Calu3 (cell line): Measurements from ENCODE around the gene AGBL4. TPM values are rescaled to one million over a fixed set of nuclear protein-coding genes. Genes with fewer than 3 reads are reported as not detected.

Source experiments
- BruUV-seq: library from RNA; stranded (reverse); fragments of 400-500 nt; replicated peaks from 2 replicates; lab custom pipeline; 2021; lab: Mats Ljungman, UMichigan
- CTCF ChIA-PET: fragments of 300-600 bp; sonication (Branson Sonifier 250); formaldehyde crosslinking; loops from one replicate; lab custom pipeline; 2022; ENCODE audit warnings: antibody characterized with exemption; lab: Charles Lee
- DNase-seq: peaks from one replicate; pipeline ENCODE4 v3.0.0; 2022
- H3K27ac Mint-ChIP-seq: one replicate; pipeline ENCODE4 v1.8.0; 2022; ENCODE audit warnings: mixed read lengths; ENCODE audit not compliant: unreplicated experiment
- H3K27me3 Mint-ChIP-seq: one replicate; pipeline ENCODE4 v1.8.0; 2022; ENCODE audit warnings: mixed read lengths; ENCODE audit not compliant: unreplicated experiment
- H3K36me3 Mint-ChIP-seq: one replicate; pipeline ENCODE4 v1.8.0; 2022; ENCODE audit warnings: mild to moderate bottlenecking, moderate library complexity, mixed read lengths; ENCODE audit not compliant: insufficient read depth, unreplicated experiment
- H3K4me1 Mint-ChIP-seq: one replicate; pipeline ENCODE4 v1.8.0; 2022; ENCODE audit warnings: mild to moderate bottlenecking, low read depth, mixed read lengths; ENCODE audit not compliant: unreplicated experiment
- H3K4me3 Mint-ChIP-seq: one replicate; pipeline ENCODE4 v1.8.0; 2022; ENCODE audit warnings: mild to moderate bottlenecking, low read depth, moderate library complexity, mixed read lengths; ENCODE audit not compliant: unreplicated experiment
- H3K9me3 Mint-ChIP-seq: one replicate; pipeline ENCODE4 v1.8.0; 2022; ENCODE audit warnings: low read depth, mixed read lengths; ENCODE audit not compliant: unreplicated experiment
- intact Hi-C: fragments of 100-400 bp; cut with micrococcal nuclease; formaldehyde crosslinking; loops from one replicate; pipeline ENCODE4 v1.10.0; 2022; ENCODE audit not compliant: unreplicated experiment
- total RNA-seq: library from RNA; stranded (reverse); gene quantifications from 2 replicates; pipeline ENCODE4 v1.2.3, GENCODE V29; 2022
- TF ChIP-seq, protein P1 (sequence below): fragments of 200-600 bp; IDR thresholded peaks from one replicate; pipeline ENCODE4 v1.8.0; 2022; ENCODE audit warnings: antibody characterized with exemption; ENCODE audit not compliant: unreplicated experiment

Gene AGBL4
- total RNA-seq, 1 experiment from 2014 or later, result not detected

DNA sequence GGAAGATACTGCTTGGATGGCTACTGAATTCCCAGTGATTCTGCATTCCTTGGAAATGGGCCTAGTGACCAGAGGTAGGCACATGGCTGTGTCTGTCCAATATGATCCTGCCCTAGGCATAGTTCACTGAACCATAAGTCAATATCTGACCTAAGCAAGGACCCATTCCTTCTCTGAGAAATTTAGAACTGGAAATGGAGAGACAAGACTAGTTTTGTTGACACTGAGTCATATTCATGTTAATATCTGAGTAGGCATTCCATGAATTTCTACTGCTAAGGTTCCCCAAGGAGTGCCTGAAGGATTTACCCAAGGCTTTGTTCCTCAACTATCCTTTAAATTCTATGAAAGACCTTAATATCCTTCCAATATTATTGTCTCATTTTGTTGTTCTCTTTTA, 917.3 kb downstream of the AGBL4 start:
- peaks cover 15% of the 10 kb centered on the region for H3K9me3 Mint-ChIP-seq
- intact Hi-C loops, result no loop called here
- no TSS peak for BruUV-seq
- H3K4me1 Mint-ChIP-seq, result peaks cover 56% of the 10 kb centered on the region
- H3K4me3 Mint-ChIP-seq, result no peak overlapping the region
- CTCF ChIA-PET, result no interaction called here
- no peaks in the 10 kb centered on the region for H3K36me3 Mint-ChIP-seq
- TF ChIP-seq, protein P1, sequence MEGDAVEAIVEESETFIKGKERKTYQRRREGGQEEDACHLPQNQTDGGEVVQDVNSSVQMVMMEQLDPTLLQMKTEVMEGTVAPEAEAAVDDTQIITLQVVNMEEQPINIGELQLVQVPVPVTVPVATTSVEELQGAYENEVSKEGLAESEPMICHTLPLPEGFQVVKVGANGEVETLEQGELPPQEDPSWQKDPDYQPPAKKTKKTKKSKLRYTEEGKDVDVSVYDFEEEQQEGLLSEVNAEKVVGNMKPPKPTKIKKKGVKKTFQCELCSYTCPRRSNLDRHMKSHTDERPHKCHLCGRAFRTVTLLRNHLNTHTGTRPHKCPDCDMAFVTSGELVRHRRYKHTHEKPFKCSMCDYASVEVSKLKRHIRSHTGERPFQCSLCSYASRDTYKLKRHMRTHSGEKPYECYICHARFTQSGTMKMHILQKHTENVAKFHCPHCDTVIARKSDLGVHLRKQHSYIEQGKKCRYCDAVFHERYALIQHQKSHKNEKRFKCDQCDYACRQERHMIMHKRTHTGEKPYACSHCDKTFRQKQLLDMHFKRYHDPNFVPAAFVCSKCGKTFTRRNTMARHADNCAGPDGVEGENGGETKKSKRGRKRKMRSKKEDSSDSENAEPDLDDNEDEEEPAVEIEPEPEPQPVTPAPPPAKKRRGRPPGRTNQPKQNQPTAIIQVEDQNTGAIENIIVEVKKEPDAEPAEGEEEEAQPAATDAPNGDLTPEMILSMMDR, result no peak
- H3K27me3 Mint-ChIP-seq, result no peaks in the 10 kb centered on the region
- no peak overlapping the region for H3K27ac Mint-ChIP-seq
- no peak for DNase-seq

DNA sequence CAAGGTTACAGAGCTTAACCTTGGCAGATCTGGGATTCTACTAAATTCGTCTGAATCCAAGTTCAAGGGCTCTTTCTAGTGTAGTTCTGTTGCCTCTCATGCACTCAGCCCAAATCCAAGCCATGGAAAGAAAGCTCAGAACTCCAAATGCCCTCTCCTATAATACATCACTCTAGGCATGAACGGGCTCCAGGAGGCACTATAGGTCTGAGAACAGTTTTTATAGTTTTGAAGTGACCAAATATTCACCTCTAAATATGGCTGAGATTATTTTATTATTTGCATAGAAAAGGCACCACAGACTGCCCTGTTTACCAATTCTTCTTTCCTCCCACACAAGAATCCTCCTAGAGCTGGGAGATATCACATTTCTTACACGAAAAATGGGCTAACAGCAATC, 919.2 kb downstream of the AGBL4 start:
- H3K36me3 Mint-ChIP-seq, result no peaks in the 10 kb centered on the region
- intact Hi-C loops, result loop anchor here (2.0 to 5.0 kb wide), 6 partner anchors 172 to 976 kb away; no protein-coding TSS in a partner anchor
- TF ChIP-seq, protein P1, result no peak
- H3K27ac Mint-ChIP-seq, result no peak overlapping the region
- CTCF ChIA-PET, result interaction anchor here (0.6 to 1.8 kb wide), 4 partner anchors 9 to 976 kb away, joined by 3 to 5 read pairs (median 4); no protein-coding TSS in a partner anchor
- BruUV-seq, result no TSS peak
- peaks cover 11% of the 10 kb centered on the region for H3K9me3 Mint-ChIP-seq
- DNase-seq, result peak; percentile 24
- H3K27me3 Mint-ChIP-seq, result no peaks in the 10 kb centered on the region
- no peak overlapping the region for H3K4me3 Mint-ChIP-seq
- peaks cover 58% of the 10 kb centered on the region for H3K4me1 Mint-ChIP-seq

DNA sequence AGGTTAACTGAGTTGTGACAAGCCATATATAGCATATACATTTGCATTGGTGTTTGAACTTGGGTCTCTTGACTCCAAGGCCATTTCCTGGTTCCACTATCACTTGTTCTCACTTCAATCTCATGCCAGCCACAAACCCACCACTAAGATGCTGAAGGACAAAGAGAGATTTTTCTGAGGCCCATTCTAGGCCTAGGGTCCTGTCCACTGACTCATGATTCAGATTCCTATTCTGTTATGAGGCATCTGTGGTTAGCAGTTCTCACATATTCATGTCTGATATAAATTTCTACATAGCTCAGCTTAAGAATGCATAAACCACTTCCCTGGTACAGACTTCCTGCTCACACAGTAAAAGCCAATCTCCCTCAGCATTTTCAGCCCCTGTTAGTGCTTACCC, 921.0 kb downstream of the AGBL4 start:
- peak; percentile 41 for DNase-seq
- intact Hi-C loops, result loop anchor here (5.0 kb wide), 4 partner anchors 170 to 375 kb away; no protein-coding TSS in a partner anchor
- peaks cover 11% of the 10 kb centered on the region for H3K9me3 Mint-ChIP-seq

DNA sequence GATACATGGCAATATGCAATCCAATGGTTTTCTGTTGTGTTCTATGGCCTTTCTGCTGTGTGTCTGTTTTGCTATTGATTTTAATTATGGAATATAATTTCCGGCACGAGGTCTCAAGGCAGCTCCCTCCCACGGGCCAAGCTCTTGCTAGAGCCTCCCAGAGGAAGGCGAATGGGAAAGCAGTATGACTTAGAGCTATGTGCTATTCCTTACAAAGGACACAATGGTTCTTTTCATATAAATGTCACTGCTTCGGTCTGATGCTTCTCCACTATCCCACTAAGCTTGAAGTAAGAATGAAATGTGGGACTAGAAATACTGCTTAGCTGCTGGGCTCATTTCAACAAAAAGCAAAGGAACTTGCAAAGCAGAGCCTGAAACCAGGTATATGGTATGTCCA, 924.9 kb downstream of the AGBL4 start:
- BruUV-seq, result no TSS peak
- TF ChIP-seq, protein P1, result no peak

More for the DNA sequence above, 921.0 kb downstream of the AGBL4 start:
- BruUV-seq, result no TSS peak
- Mint-ChIP-seq H3K36me3 (no peaks in the 10 kb centered on the region), H3K27me3 (no peaks in the 10 kb centered on the region), H3K4me3 (no peak overlapping the region), H3K4me1 (peaks cover 57% of the 10 kb centered on the region), H3K27ac (peak overlapping the region; percentile 82)
- TF ChIP-seq, protein P1, result no peak
- CTCF ChIA-PET, result interaction anchor here (0.6 to 1.1 kb wide), 3 partner anchors 150 to 1079 kb away, joined by 3 to 8 read pairs (median 3); no protein-coding TSS in a partner anchor

More for the DNA sequence above, 924.9 kb downstream of the AGBL4 start:
- H3K4me1 Mint-ChIP-seq, result peaks cover 25% of the 10 kb centered on the region
- intact Hi-C loops, result no loop called here
- no peaks in the 10 kb centered on the region for H3K27me3 Mint-ChIP-seq
- H3K36me3 Mint-ChIP-seq, result no peaks in the 10 kb centered on the region
- CTCF ChIA-PET, result no interaction called here
- H3K27ac Mint-ChIP-seq, result no peak overlapping the region
- H3K4me3 Mint-ChIP-seq, result no peak overlapping the region
- no peak for DNase-seq
- H3K9me3 Mint-ChIP-seq, result peaks cover 5% of the 10 kb centered on the region
